ENCODE results near the gene GSTA5.
"Not testable (repeated sequence)": the region's sequence is repeated elsewhere in the genome, so short reads cannot be mapped to it uniquely, and the experiment has no call there.

The GSTA5 gene

DNA sequence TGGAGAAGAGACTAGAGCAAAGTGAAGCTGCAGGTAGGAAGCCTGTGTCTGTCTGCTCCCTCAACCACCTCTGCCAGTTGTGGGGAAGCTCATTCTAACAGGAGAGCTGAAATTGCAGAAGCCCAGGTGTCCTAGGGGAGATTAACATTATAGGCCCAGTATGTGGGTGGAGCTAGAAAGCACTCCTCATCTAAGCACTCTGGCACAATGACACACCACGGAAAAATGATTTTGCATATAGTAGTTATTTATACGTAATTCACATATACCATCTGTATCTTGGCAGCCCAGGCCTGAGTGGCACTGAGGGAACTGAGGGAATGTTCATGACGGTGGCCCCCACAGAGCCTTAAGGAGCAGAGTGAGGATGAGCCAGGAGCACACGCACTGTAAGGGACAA is 9.7 kb downstream of the GSTA5 start:
- DNase-seq, result not testable (repeated sequence)

DNA sequence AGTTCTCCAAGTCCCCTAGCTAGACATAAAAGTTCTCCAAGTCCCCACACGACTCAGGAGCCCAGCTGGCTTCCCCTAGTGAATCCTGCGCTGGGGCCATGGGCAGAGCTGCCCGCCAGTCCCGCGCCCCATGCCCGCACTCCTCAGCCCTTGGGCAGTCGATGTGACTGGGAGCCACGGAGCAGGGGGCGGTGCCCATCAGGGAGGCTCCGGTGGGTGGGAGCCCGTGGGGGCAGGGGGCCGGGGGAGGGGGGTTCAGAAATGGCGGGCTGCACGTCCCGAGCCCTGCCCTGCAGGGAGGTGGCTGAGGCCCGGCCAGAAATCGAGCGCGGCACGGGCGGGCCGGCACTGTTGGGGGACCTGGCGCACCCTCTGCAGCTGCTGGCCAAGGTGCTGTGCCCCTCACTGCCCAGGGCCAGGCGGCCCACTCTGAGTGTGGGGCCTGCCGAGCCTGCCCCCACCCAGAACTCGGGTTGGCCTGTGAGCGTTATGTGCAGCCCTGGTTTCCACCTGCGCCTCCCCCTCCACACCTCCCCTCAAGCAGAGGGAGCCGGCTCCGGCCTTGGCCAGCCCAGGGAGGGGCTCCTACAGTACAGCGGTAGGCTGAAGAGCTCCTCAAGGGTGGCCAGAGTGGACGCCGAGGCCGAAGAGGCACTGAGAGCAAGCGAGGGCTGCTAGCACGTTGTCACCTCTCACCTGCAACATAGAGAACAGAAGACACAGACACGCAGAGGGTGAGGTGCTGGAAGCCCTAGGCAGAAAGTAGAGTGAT is 11.4 kb downstream of the GSTA5 start:
- no peak for DNase-seq

DNA sequence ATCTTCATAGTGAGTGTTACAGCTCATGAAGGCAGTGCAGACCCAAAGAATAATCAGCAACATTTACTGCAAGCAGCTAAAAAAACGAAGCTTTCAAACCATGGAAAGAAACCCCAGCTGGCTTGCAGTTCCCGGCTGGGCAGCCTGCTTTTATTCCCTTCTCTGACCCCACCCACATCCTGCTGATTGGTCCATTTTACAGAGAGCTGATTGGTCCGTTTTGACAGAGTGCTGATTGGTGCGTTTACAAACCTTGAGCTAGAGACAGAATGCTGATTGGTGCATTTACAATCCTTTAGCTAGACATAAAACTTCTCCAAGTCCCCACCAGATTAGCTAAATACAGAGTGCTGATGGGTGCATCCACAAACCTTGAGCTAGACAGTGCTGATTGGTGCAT is 12.0 kb downstream of the GSTA5 start:
- not testable (repeated sequence) for DNase-seq

DNA sequence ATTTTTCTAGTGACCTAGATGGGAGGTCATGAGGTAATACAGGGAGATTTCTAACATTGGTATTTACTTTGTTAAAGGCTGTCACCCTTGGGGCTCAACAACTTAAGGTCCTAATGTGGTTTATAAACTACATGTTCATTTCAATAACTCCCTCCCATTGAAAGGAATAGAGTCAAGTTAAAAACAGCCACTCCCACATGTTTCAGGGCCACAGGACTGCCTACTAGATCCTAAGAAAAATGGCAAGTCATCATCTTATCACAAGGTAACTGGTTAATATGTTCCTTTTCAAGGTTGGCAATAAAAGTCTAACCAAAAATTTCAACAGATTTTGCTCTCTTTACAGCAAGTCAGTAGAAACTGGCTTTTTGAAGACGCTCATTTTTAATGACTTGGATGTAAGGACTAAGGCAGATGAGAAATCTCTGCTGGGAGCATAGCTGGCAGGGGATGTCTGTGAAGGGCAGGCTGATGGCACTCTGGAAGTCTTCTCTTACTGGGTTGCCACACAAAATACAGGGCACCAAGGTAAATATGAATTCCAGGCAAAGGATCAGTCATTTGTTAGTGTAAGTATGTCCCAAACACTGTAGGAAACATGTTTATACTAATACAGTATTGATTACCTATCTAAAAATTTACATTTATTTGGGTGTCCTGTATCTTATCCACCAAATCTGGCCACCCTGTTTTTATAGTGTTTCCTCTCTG is 13.4 kb downstream of the GSTA5 start:
- not testable (repeated sequence) for DNase-seq

DNA sequence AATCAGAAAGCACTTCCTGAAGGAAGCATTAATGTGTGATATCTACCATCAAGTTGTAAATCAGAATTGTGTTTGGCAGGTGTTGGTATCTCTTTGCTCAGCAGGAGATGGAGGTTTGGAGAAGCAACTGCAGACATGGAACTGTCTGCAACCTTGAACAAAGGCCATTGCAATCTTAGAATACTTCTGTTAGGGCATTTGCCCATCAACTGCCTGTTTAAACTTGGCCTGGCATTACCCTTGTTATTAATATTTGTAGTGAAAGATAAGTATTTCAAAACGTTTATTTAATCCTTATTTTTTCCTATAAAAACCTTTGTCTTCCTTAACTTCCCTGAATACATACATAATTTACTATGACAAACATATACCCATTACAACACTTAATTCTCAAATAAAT is 14.1 kb downstream of the GSTA5 start:
- no peak for DNase-seq

DNA sequence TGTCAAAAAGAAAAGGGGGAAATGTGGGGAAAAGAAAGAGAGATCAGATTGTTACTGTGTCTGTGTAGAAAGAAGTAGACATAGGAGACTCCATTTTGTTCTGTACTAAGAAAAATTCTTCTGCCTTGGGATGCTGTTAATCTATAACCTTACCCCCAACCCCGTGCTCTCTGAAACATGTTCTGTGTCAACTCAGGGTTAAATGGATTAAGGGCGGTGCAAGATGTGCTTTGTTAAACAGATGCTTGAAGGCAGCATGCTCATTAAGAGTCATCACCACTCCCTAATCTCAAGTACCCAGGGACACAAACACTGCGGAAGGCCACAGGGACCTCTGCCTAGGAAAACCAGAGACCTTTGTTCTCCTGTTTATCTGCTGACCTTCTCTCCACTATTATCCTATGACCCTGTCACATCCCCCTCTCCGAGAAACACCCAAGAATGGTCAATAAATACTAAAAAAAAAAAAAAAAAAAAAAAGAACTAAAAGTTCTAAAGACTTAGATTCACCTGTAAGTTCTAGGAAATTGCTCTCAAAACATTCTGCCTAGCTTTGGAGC is 14.6 kb downstream of the GSTA5 start:
- not testable (repeated sequence) for DNase-seq

- DNase-seq, result not testable (repeated sequence)
Observed at GRCh38 chr6:52825270-52825793, 15.3 kb downstream of the GSTA5 start.

GRCh38 chr6:52821842-52822241 is 18.8 kb downstream of the GSTA5 start:
- no peak for DNase-seq

DNA sequence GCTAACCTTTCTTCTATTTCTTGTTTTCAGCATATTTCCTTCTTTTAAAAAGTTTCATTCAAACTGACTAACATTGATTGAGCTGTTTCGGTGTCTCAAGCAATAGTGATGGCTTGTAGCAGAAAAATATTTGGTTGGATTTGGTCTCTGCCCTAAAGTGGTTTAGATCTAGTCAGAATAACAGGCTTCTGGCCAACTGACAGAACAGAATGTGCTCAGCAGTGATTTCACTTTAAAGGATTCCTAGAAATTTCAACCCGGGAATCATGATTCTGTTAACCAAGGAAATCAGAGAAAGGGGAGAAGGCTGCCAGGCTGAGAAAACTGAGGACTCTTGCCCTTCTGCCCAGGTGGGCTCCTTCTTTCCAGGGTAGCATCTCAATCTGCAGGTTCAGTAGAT is 20.4 kb downstream of the GSTA5 start:
- no peak for DNase-seq

- DNase-seq, result peak; percentile 24
Observed at GRCh38 chr6:52815167-52816092, 25.2 kb downstream of the GSTA5 start.

- not testable (repeated sequence) for DNase-seq
Observed at GRCh38 chr6:52814545-52814944, 26.1 kb downstream of the GSTA5 start.

DNA sequence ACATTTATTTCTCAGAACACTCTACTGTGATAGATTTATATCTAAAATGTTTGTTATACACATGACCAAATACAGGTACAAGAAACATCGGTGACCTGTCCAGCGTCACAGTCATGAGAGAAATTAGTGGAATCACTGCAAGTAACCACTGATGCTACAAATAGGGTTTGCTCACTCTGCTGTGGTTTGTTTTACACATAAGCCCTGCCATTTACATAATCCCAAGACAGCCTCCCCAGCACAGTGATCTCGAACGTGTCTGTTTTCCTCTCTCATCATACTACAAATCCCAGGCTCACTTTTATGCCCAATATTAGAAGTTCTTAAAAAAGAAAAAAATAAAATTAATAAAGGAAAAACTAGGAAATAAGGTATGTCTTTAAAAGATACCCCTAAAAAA is 30.8 kb downstream of the GSTA5 start:
- DNase-seq, result not testable (repeated sequence)

DNA sequence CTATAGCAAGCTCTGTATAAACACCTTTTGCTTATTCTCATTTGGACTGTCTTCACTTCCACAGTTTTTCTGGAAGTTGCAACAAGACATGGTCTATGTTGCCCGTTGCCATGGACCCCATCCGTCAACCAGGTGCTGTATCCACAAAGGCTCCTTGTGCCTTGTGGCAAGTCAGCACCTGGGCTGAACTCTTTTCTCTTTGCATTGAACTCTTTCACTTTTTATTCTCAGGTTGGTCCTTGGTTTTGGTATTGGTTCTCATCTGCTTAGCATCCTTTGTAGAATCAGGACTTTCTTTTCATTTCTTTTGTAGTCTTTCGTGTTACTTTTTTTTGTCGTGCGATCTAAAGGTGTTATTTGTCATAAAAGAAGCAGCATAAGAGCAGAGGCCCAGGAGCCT is 32.0 kb downstream of the GSTA5 start:
- DNase-seq, result no peak

GRCh38 chr6:52803668-52804255 is 36.9 kb downstream of the GSTA5 start, which contains the start of gene GSTA1:
GSTA1 (minus strand) TSS chr6:52803816; CDS start chr6:52799267, 4,549 bp downstream.
- DNase-seq, result not testable (repeated sequence)

GRCh38 chr6:52802806-52803205 is 37.8 kb downstream of the GSTA5 start:
- no peak for DNase-seq

DNA sequence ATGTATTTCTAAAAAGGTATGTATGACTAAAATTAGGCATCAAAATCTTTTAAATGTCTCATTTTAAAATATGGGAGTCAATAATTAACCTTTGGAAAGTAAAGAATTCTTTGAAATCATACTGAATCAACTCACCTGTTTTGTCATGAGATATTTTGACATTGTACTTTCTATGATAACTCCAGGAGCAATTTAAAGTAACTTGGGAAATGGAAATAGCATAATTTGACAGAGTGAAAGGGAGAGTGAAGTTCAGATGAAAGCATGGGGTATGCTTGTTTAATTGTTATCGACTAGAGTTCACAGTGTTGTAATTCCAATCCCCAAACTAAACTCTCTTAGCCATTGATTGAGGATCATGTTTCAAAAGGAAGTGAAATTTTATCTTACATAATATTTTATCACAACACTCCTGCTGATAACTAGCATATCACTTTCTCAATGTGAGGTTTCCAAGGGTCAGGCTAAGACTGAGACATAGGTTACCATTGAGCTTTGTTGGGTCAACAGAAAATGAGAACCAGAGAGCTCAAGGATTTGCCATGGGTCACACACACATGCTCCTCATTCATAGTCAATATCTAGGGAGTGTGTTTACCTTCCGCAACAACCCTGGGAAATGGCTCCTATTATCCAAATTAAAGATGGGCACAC is 39.3 kb downstream of the GSTA5 start:
- DNase-seq, result no peak

- not testable (repeated sequence) for DNase-seq
Observed at GRCh38 chr6:52799272-52799671, 41.3 kb downstream of the GSTA5 start.

DNA sequence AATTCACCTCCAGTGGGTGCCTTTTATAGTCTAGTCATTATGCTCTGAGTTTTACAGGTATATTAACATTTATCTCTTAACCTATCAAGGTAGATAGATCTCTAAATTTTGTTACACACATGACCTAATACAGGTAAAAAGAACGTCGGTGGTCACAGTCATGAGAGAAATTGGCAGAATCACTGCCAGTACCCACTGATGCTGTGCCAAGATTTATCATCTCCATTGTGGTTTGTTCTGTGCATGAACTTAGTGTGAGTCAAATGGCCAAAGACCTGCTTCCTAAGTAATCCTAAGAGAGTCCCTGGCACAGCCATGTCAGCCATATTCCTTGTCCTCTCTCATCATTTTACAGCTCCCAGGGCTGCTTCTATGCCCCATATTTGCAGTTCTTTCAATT is 46.2 kb downstream of the GSTA5 start:
- not testable (repeated sequence) for DNase-seq

- DNase-seq, result no peak
Observed at GRCh38 chr6:52790861-52791260, 49.8 kb downstream of the GSTA5 start.

GRCh38 chr6:52789658-52790057 is 51.0 kb downstream of the GSTA5 start:
- DNase-seq, result not testable (repeated sequence)

DNA sequence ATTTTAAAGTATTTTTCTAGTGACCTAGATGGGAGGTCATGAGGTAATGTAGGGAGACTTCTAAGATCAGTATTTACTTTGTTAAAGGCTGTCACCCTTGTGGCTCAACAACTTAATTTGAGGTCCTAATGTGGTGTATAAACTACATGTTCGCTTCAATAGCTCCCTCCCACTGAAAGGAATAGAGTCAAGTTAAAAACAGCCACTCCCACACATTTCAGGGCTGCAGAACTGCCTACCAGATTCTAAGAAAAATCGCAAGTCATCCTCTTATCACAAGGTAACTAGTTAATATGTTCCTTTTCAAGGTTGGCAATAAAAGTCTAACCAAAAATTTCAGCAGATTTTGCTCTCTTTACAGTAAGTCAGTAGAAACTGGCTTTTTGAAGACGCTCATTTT is 52.1 kb downstream of the GSTA5 start:
- no peak for DNase-seq

DNA sequence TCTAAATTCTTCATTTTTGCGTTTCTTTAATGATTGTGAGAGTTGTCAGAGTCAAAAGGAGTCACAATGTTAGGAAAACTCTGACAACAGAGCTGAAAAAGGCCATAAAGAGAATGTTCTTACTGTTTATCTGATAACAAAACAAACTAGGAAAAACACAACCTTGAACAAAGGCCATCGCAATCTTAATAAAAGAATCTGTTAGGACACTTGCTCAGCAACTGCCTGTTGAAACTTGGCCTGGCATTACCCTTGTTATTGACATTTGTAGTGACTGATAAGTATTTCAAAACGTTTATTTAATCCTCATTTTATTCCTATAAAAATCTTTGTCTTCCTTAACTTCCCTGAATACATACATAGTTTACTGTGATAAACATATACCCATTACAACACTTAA is 52.7 kb downstream of the GSTA5 start:
- no peak for DNase-seq

Measured in NCI-H1092 treated with DMSO at 0.1 percent for 48 hours (cell line).